NB4 (cell line): ENCODE results near the gene KCNK18.

Experiments used
- CTCF ChIP-seq: IDR thresholded peaks from one replicate; pipeline ENCODE4 v1.5.1; 2012; ENCODE audit warnings: low read depth, low read length
- MYC ChIP-seq: IDR thresholded peaks from 2 replicates; pipeline ENCODE4 v1.6.1; 2011; ENCODE audit warnings: low read depth, low read length
- POLR2A ChIP-seq: IDR thresholded peaks from 2 replicates; pipeline ENCODE4 v1.6.1; 2011; ENCODE audit warnings: mild to moderate bottlenecking; ENCODE audit not compliant: insufficient read length; ENCODE audit errors: extremely low read depth

DNA sequence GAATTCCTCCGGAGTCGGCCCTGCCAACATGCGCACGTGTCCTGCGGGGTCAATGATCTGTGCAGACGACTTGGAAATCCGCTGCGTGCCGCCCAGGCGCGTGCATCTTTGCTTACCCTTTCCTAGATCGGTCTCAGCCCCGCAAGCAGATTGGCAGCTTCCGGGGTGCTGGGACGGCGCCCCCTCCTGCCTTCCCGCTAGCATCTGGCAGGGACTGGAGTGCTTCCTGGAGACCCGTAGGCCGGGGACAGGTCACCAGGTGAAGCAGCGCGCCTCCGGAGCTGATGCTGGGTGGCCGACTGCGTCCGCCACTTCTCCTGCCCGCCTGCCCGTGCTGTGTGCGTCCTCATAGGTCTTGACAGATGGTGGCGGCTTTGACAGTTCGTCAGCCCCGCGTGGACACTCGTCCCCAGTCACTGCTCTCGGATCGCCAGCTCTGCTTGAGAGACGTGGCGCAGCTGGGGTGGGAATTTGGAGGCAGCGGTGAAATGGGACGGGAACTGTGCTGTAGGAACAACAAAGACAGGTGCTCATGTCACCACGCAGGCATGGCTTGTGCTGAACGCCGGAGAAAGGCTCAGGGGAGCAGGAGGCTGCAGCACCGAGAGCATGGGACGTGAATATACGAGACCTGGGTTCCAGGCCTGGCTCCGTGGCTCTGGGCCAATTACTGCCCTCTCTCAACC, 21.9 kb upstream of the KCNK18 start:
- TF ChIP-seq CTCF (no peak), POLR2A (no peak), MYC (no peak)
